K562 (cell line): ENCODE data around the gene AP1M1.

Experiments
- EZH2 ChIP-seq: IDR thresholded peaks from 2 replicates; pipeline ENCODE4 v1.6.1; 2012; ENCODE audit warnings: low read depth, mild to moderate bottlenecking, inconsistent platforms, low read length, borderline replicate concordance
- FOXA3 ChIP-seq, 2 experiments: fragments of 450-650 bp in 1 of 2; sonication (generic) in 1 of 2; formaldehyde crosslinking; IDR thresholded peaks in 1 of 2; conservative IDR thresholded peaks in 1 of 2; 2 replicates each; pipeline versions ENCODE4 v1.4.0 to v1.8.0; 2020 to 2022; ENCODE audit warnings: mild to moderate bottlenecking in 2 of 2, missing genetic modification reagents in 1 of 2
- HNRNPK ChIP-seq: fragments of 200-400 bp; formaldehyde crosslinking; IDR thresholded peaks from one replicate; pipeline ENCODE4 v1.6.1; 2018; ENCODE audit warnings: mild to moderate bottlenecking, low read depth, low read length; ENCODE audit not compliant: poor library complexity, severe bottlenecking
- MAX ChIP-seq: sonication (generic); formaldehyde crosslinking; IDR thresholded peaks from 2 replicates; pipeline ENCODE4 v1.9.0; 2022; ENCODE audit warnings: mild to moderate bottlenecking, missing genetic modification reagents
- POLR2A ChIP-seq: fragments of 450-650 bp; conservative IDR thresholded peaks from 2 replicates; pipeline ENCODE4 v1.6.1; 2016
- POLR2AphosphoS5 ChIP-seq: IDR thresholded peaks from 2 replicates; pipeline ENCODE4 v1.6.1; 2011; ENCODE audit warnings: mild to moderate bottlenecking, low read depth, low read length, moderate library complexity; ENCODE audit not compliant: control insufficient read depth, insufficient read depth
- TGIF2 ChIP-seq: sonication (generic); formaldehyde crosslinking; IDR thresholded peaks from 2 replicates; pipeline ENCODE4 v1.8.1; 2022; ENCODE audit warnings: mild to moderate bottlenecking, missing genetic modification reagents, moderate library complexity
- ZZZ3 ChIP-seq: fragments of 450-650 bp; IDR thresholded peaks from 2 replicates; pipeline ENCODE4 v1.6.1; 2016; ENCODE audit warnings: antibody characterized with exemption, mild to moderate bottlenecking, moderate library complexity
- TF ChIP-seq, protein P1 (sequence below), 3 experiments: IDR thresholded peaks in 2 of 3; conservative IDR thresholded peaks in 1 of 3; 2 replicates each; pipeline ENCODE4 v1.5.1; 2011 to 2012; ENCODE audit warnings: low read length in 3 of 3, mild to moderate bottlenecking in 3 of 3, control low read depth in 2 of 3, improper control_type of control experiment in 1 of 3, inconsistent platforms in 1 of 3, low read depth in 1 of 3, mixed read lengths in 1 of 3, moderate library complexity in 1 of 3; ENCODE audit not compliant: insufficient read depth in 2 of 3

- TF ChIP-seq ZZZ3 (no peak), TGIF2 (CRISPR knock-in tag) (no peak), HNRNPK (no peak), POLR2A (no peak), MAX (CRISPR knock-in tag) (no peak), POLR2AphosphoS5 (no peak), FOXA3 (CRISPR knock-in tag; conservative IDR thresholded peaks at IDR 0.05 in 1 of 2, IDR thresholded peaks at IDR 0.05 in 1 of 2) (no peak), EZH2 (no peak)
- TF ChIP-seq, protein P1, sequence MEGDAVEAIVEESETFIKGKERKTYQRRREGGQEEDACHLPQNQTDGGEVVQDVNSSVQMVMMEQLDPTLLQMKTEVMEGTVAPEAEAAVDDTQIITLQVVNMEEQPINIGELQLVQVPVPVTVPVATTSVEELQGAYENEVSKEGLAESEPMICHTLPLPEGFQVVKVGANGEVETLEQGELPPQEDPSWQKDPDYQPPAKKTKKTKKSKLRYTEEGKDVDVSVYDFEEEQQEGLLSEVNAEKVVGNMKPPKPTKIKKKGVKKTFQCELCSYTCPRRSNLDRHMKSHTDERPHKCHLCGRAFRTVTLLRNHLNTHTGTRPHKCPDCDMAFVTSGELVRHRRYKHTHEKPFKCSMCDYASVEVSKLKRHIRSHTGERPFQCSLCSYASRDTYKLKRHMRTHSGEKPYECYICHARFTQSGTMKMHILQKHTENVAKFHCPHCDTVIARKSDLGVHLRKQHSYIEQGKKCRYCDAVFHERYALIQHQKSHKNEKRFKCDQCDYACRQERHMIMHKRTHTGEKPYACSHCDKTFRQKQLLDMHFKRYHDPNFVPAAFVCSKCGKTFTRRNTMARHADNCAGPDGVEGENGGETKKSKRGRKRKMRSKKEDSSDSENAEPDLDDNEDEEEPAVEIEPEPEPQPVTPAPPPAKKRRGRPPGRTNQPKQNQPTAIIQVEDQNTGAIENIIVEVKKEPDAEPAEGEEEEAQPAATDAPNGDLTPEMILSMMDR (IDR thresholded peaks at IDR 0.05 in 2 of 3, conservative IDR thresholded peaks at IDR 0.05 in 1 of 3; ENCODE audit: insufficient read depth in 2 of 3, low read depth in 1 of 3, low read length in 3 of 3): no peak
Measured at GRCh38 chr19:16161840-16162239, 35.9 kb upstream of the AP1M1 start.
